ENCODE results near the gene DGKB.

DGKB gene

GRCh38 chr7:14398526-14398925, 504.0 kb downstream of the DGKB start:
- Histone ChIP-seq H3K27me3 (ENCODE audit: control insufficient read depth in 1 of 2, insufficient read depth in 2 of 2, low read length in 2 of 2) (no peaks in the 10 kb centered on the region), H3K27ac (ENCODE audit: low read depth, low read length) (no peak overlapping the region)

GRCh38 chr7:14395860-14396259, 506.7 kb downstream of the DGKB start:
- no peaks in the 10 kb centered on the region for H3K9me3 ChIP-seq (ENCODE audit: control insufficient read depth in 1 of 2, low read length in 2 of 2)

More at GRCh38 chr7:14398526-14398925, 504.0 kb downstream of the DGKB start:
- H3K36me3 ChIP-seq (ENCODE audit: control insufficient read depth in 1 of 2, insufficient read depth in 2 of 2, low read length in 2 of 2) = no peaks in the 10 kb centered on the region
- H3K4me1 ChIP-seq (ENCODE audit: control insufficient read depth in 1 of 2, insufficient read depth in 2 of 2, low read length in 2 of 2) = no peaks in the 10 kb centered on the region
- no peak overlapping the region for H3K4me3 ChIP-seq (ENCODE audit: low read depth in 1 of 2, low read length in 2 of 2)
- H3K9ac ChIP-seq (ENCODE audit: low read depth in 1 of 2, low read length in 2 of 2) = no peak overlapping the region
- H3K9me3 ChIP-seq (ENCODE audit: control insufficient read depth in 1 of 2, low read length in 2 of 2) = no peaks in the 10 kb centered on the region

GRCh38 chr7:14394786-14395185, 507.8 kb downstream of the DGKB start:
- no peak overlapping the region for H3K4me3 ChIP-seq (ENCODE audit: low read depth in 1 of 2, low read length in 2 of 2)
- no peaks in the 10 kb centered on the region for H3K36me3 ChIP-seq (ENCODE audit: control insufficient read depth in 1 of 2, insufficient read depth in 2 of 2, low read length in 2 of 2)
- H3K9me3 ChIP-seq (ENCODE audit: control insufficient read depth in 1 of 2, low read length in 2 of 2) = no peaks in the 10 kb centered on the region
- H3K27ac ChIP-seq (ENCODE audit: low read depth, low read length) = no peak overlapping the region
- no peaks in the 10 kb centered on the region for H3K4me1 ChIP-seq (ENCODE audit: control insufficient read depth in 1 of 2, insufficient read depth in 2 of 2, low read length in 2 of 2)
- H3K9ac ChIP-seq (ENCODE audit: low read depth in 1 of 2, low read length in 2 of 2) = no peak overlapping the region
- no peaks in the 10 kb centered on the region for H3K27me3 ChIP-seq (ENCODE audit: control insufficient read depth in 1 of 2, insufficient read depth in 2 of 2, low read length in 2 of 2)

More at GRCh38 chr7:14395860-14396259, 506.7 kb downstream of the DGKB start:
- H3K4me3 ChIP-seq (ENCODE audit: low read depth in 1 of 2, low read length in 2 of 2) = no peak overlapping the region
- no peak overlapping the region for H3K27ac ChIP-seq (ENCODE audit: low read depth, low read length)
- no peak overlapping the region for H3K9ac ChIP-seq (ENCODE audit: low read depth in 1 of 2, low read length in 2 of 2)
- no peaks in the 10 kb centered on the region for H3K27me3 ChIP-seq (ENCODE audit: control insufficient read depth in 1 of 2, insufficient read depth in 2 of 2, low read length in 2 of 2)
- no peaks in the 10 kb centered on the region for H3K4me1 ChIP-seq (ENCODE audit: control insufficient read depth in 1 of 2, insufficient read depth in 2 of 2, low read length in 2 of 2)
- no peaks in the 10 kb centered on the region for H3K36me3 ChIP-seq (ENCODE audit: control insufficient read depth in 1 of 2, insufficient read depth in 2 of 2, low read length in 2 of 2)

- no peaks in the 10 kb centered on the region for H3K36me3 ChIP-seq (ENCODE audit: control insufficient read depth in 1 of 2, insufficient read depth in 2 of 2, low read length in 2 of 2)
- no peaks in the 10 kb centered on the region for H3K27me3 ChIP-seq (ENCODE audit: control insufficient read depth in 1 of 2, insufficient read depth in 2 of 2, low read length in 2 of 2)
- no peak overlapping the region for H3K27ac ChIP-seq (ENCODE audit: low read depth, low read length)
- no peak overlapping the region for H3K9ac ChIP-seq (ENCODE audit: low read depth in 1 of 2, low read length in 2 of 2)
- no peaks in the 10 kb centered on the region for H3K4me1 ChIP-seq (ENCODE audit: control insufficient read depth in 1 of 2, insufficient read depth in 2 of 2, low read length in 2 of 2)
- no peaks in the 10 kb centered on the region for H3K9me3 ChIP-seq (ENCODE audit: control insufficient read depth in 1 of 2, low read length in 2 of 2)
- H3K4me3 ChIP-seq (ENCODE audit: low read depth in 1 of 2, low read length in 2 of 2) = no peak overlapping the region
These were observed 513.0 kb downstream of the DGKB start for GRCh38 chr7:14389595-14389994.

GRCh38 chr7:14389181-14389591, 513.4 kb downstream of the DGKB start:
- no peaks in the 10 kb centered on the region for H3K9me3 ChIP-seq (ENCODE audit: control insufficient read depth in 1 of 2, low read length in 2 of 2)
- no peaks in the 10 kb centered on the region for H3K4me1 ChIP-seq (ENCODE audit: control insufficient read depth in 1 of 2, insufficient read depth in 2 of 2, low read length in 2 of 2)
- no peak overlapping the region for H3K27ac ChIP-seq (ENCODE audit: low read depth, low read length)
- H3K4me3 ChIP-seq (ENCODE audit: low read depth in 1 of 2, low read length in 2 of 2) = no peak overlapping the region
- no peaks in the 10 kb centered on the region for H3K27me3 ChIP-seq (ENCODE audit: control insufficient read depth in 1 of 2, insufficient read depth in 2 of 2, low read length in 2 of 2)
- H3K36me3 ChIP-seq (ENCODE audit: control insufficient read depth in 1 of 2, insufficient read depth in 2 of 2, low read length in 2 of 2) = no peaks in the 10 kb centered on the region
- H3K9ac ChIP-seq (ENCODE audit: low read depth in 1 of 2, low read length in 2 of 2) = no peak overlapping the region

GRCh38 chr7:14385074-14385473, 517.5 kb downstream of the DGKB start:
- H3K27me3 ChIP-seq (ENCODE audit: control insufficient read depth in 1 of 2, insufficient read depth in 2 of 2, low read length in 2 of 2) = no peaks in the 10 kb centered on the region
- no peak overlapping the region for H3K4me3 ChIP-seq (ENCODE audit: low read depth in 1 of 2, low read length in 2 of 2)
- H3K27ac ChIP-seq (ENCODE audit: low read depth, low read length) = no peak overlapping the region
- no peaks in the 10 kb centered on the region for H3K9me3 ChIP-seq (ENCODE audit: control insufficient read depth in 1 of 2, low read length in 2 of 2)
- H3K36me3 ChIP-seq (ENCODE audit: control insufficient read depth in 1 of 2, insufficient read depth in 2 of 2, low read length in 2 of 2) = no peaks in the 10 kb centered on the region
- no peak overlapping the region for H3K9ac ChIP-seq (ENCODE audit: low read depth in 1 of 2, low read length in 2 of 2)
- no peaks in the 10 kb centered on the region for H3K4me1 ChIP-seq (ENCODE audit: control insufficient read depth in 1 of 2, insufficient read depth in 2 of 2, low read length in 2 of 2)

GRCh38 chr7:14381936-14382335, 520.6 kb downstream of the DGKB start:
- no peaks in the 10 kb centered on the region for H3K9me3 ChIP-seq (ENCODE audit: control insufficient read depth in 1 of 2, low read length in 2 of 2)
- H3K4me3 ChIP-seq (ENCODE audit: low read depth in 1 of 2, low read length in 2 of 2) = no peak overlapping the region
- H3K27me3 ChIP-seq (ENCODE audit: control insufficient read depth in 1 of 2, insufficient read depth in 2 of 2, low read length in 2 of 2) = no peaks in the 10 kb centered on the region

GRCh38 chr7:14381306-14381705, 521.2 kb downstream of the DGKB start:
- Histone ChIP-seq H3K9ac (ENCODE audit: low read depth in 1 of 2, low read length in 2 of 2) (no peak overlapping the region), H3K9me3 (ENCODE audit: control insufficient read depth in 1 of 2, low read length in 2 of 2) (no peaks in the 10 kb centered on the region), H3K4me1 (ENCODE audit: control insufficient read depth in 1 of 2, insufficient read depth in 2 of 2, low read length in 2 of 2) (no peaks in the 10 kb centered on the region), H3K27me3 (ENCODE audit: control insufficient read depth in 1 of 2, insufficient read depth in 2 of 2, low read length in 2 of 2) (no peaks in the 10 kb centered on the region), H3K27ac (ENCODE audit: low read depth, low read length) (no peak overlapping the region), H3K4me3 (ENCODE audit: low read depth in 1 of 2, low read length in 2 of 2) (no peak overlapping the region), H3K36me3 (ENCODE audit: control insufficient read depth in 1 of 2, insufficient read depth in 2 of 2, low read length in 2 of 2) (no peaks in the 10 kb centered on the region)

More at GRCh38 chr7:14381936-14382335, 520.6 kb downstream of the DGKB start:
- Histone ChIP-seq H3K36me3 (ENCODE audit: control insufficient read depth in 1 of 2, insufficient read depth in 2 of 2, low read length in 2 of 2) (no peaks in the 10 kb centered on the region), H3K4me1 (ENCODE audit: control insufficient read depth in 1 of 2, insufficient read depth in 2 of 2, low read length in 2 of 2) (no peaks in the 10 kb centered on the region), H3K27ac (ENCODE audit: low read depth, low read length) (no peak overlapping the region), H3K9ac (ENCODE audit: low read depth in 1 of 2, low read length in 2 of 2) (no peak overlapping the region)

- Histone ChIP-seq H3K27ac (ENCODE audit: low read depth, low read length) (no peak overlapping the region), H3K4me1 (ENCODE audit: control insufficient read depth in 1 of 2, insufficient read depth in 2 of 2, low read length in 2 of 2) (no peaks in the 10 kb centered on the region)
These were observed 521.7 kb downstream of the DGKB start for GRCh38 chr7:14380881-14381280.

GRCh38 chr7:14377646-14378266, 524.8 kb downstream of the DGKB start:
- no peak overlapping the region for H3K9ac ChIP-seq (ENCODE audit: low read depth in 1 of 2, low read length in 2 of 2)
- H3K27ac ChIP-seq (ENCODE audit: low read depth, low read length) = no peak overlapping the region

More at GRCh38 chr7:14380881-14381280, 521.7 kb downstream of the DGKB start:
- Histone ChIP-seq H3K9ac (ENCODE audit: low read depth in 1 of 2, low read length in 2 of 2) (no peak overlapping the region), H3K36me3 (ENCODE audit: control insufficient read depth in 1 of 2, insufficient read depth in 2 of 2, low read length in 2 of 2) (no peaks in the 10 kb centered on the region), H3K4me3 (ENCODE audit: low read depth in 1 of 2, low read length in 2 of 2) (no peak overlapping the region), H3K9me3 (ENCODE audit: control insufficient read depth in 1 of 2, low read length in 2 of 2) (no peaks in the 10 kb centered on the region), H3K27me3 (ENCODE audit: control insufficient read depth in 1 of 2, insufficient read depth in 2 of 2, low read length in 2 of 2) (no peaks in the 10 kb centered on the region)

More at GRCh38 chr7:14377646-14378266, 524.8 kb downstream of the DGKB start:
- Histone ChIP-seq H3K36me3 (ENCODE audit: control insufficient read depth in 1 of 2, insufficient read depth in 2 of 2, low read length in 2 of 2) (no peaks in the 10 kb centered on the region), H3K4me3 (ENCODE audit: low read depth in 1 of 2, low read length in 2 of 2) (no peak overlapping the region), H3K9me3 (ENCODE audit: control insufficient read depth in 1 of 2, low read length in 2 of 2) (no peaks in the 10 kb centered on the region), H3K4me1 (ENCODE audit: control insufficient read depth in 1 of 2, insufficient read depth in 2 of 2, low read length in 2 of 2) (no peaks in the 10 kb centered on the region), H3K27me3 (ENCODE audit: control insufficient read depth in 1 of 2, insufficient read depth in 2 of 2, low read length in 2 of 2) (no peaks in the 10 kb centered on the region)
